GM06990 (cell line): Measurements from ENCODE around the gene CNOT6.

ENCODE experiments used
- DNase-seq: peaks from one replicate; pipeline ENCODE4 v3.0.0-alpha.2; 2011; ENCODE audit not compliant: insufficient read length; ENCODE audit errors: extremely low read depth
- H3K27me3 ChIP-seq: replicated peaks from 2 replicates; pipeline ENCODE4 v1.6.0; 2011; ENCODE audit warnings: low read length; ENCODE audit not compliant: control insufficient read depth, insufficient read depth
- H3K36me3 ChIP-seq: 2 replicates; pipeline ENCODE4 v1.5.1; 2011; ENCODE audit warnings: low read length; ENCODE audit not compliant: control insufficient read depth, insufficient read depth
- H3K4me3 ChIP-seq: replicated peaks from 2 replicates; pipeline ENCODE4 v1.5.1; 2011; ENCODE audit warnings: low read depth, mild to moderate bottlenecking, control low read depth, low read length
- TF ChIP-seq, protein P1 (sequence below): IDR thresholded peaks from 2 replicates; pipeline ENCODE4 v1.5.1; 2011; ENCODE audit warnings: low read length, control low read depth, mild to moderate bottlenecking, inconsistent platforms; ENCODE audit not compliant: insufficient read depth, poor library complexity, severe bottlenecking

The CNOT6 gene

DNA sequence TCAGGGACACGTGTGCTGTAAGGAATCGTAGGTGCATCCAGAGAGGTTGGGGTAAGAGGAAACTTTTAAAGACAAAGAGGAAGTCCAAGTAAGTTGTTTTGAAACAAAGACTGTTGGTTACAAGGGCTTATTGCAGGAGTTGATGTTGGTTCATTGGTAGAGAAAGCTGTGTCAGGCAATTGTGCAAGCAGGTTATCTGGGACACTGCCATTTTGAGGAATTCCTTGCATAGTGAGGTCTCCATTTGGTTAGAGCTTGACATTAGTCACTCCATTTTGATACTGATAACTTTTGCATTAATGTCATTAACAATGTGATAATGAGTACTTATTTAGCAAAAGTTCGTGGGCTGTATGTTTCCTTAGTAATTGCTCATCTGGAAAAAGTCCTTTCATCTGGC, 24.9 kb downstream of the CNOT6 start:
- TF ChIP-seq, protein P1, sequence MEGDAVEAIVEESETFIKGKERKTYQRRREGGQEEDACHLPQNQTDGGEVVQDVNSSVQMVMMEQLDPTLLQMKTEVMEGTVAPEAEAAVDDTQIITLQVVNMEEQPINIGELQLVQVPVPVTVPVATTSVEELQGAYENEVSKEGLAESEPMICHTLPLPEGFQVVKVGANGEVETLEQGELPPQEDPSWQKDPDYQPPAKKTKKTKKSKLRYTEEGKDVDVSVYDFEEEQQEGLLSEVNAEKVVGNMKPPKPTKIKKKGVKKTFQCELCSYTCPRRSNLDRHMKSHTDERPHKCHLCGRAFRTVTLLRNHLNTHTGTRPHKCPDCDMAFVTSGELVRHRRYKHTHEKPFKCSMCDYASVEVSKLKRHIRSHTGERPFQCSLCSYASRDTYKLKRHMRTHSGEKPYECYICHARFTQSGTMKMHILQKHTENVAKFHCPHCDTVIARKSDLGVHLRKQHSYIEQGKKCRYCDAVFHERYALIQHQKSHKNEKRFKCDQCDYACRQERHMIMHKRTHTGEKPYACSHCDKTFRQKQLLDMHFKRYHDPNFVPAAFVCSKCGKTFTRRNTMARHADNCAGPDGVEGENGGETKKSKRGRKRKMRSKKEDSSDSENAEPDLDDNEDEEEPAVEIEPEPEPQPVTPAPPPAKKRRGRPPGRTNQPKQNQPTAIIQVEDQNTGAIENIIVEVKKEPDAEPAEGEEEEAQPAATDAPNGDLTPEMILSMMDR: no peak
- H3K4me3 ChIP-seq: no peak overlapping the region
- no peak for DNase-seq
- H3K36me3 ChIP-seq: no peaks in the 10 kb centered on the region; the same call in 1 of the 2 replicates
- H3K27me3 ChIP-seq: no peaks in the 10 kb centered on the region

DNA sequence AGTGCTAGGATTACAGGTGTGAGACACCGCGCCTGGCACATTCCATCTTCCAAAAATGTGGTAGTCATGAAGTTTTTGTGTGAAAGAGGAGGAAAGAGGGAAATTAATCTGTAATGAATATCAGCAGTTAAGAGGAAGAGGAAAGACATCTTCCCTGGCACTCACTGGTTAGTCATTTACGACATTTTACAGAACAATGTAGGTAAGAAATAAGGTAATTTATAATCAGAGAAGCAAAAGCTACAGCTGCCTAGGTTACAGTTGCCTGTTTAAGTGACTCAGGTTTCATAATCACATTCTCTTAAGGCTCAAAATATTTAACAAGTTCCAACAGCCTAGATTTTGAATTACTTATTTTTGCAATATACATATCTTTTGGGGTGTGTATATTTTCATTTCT, 26.9 kb downstream of the CNOT6 start:
- DNase-seq: no peak
- no peak overlapping the region for H3K4me3 ChIP-seq
- no peaks in the 10 kb centered on the region; the same call in 1 of the 2 replicates for H3K36me3 ChIP-seq
- no peaks in the 10 kb centered on the region for H3K27me3 ChIP-seq
- TF ChIP-seq, protein P1: no peak

GRCh38 chr5:180521591-180521990, 27.4 kb downstream of the CNOT6 start:
- Histone ChIP-seq H3K27me3 (no peaks in the 10 kb centered on the region), H3K4me3 (no peak overlapping the region), H3K36me3 (no peaks in the 10 kb centered on the region; the same call in 1 of the 2 replicates)
- TF ChIP-seq, protein P1: no peak
- no peak for DNase-seq

DNA sequence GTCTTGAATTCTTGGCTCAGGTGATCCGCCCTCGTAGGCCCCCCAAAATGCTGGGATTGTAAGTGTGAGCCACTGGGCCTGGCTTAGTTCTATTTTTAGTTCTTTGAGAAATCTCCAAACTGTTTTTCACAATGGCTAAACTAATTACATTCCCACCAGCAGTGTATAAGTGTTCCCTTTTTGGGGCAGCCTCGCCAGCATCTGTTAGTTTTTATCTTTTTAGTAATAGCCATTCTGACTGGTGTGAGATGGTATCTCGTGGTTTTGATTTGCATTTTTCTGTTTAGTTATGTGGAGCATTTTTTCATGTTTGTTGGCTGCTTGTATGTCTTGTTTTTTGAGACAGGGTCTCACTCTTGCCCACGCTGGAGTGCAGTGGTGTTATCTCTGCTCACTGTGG, 28.2 kb downstream of the CNOT6 start:
- no peak overlapping the region for H3K4me3 ChIP-seq
- TF ChIP-seq, protein P1: no peak
- no peak for DNase-seq
- no peaks in the 10 kb centered on the region for H3K27me3 ChIP-seq
- no peaks in the 10 kb centered on the region for H3K36me3 ChIP-seq

DNA sequence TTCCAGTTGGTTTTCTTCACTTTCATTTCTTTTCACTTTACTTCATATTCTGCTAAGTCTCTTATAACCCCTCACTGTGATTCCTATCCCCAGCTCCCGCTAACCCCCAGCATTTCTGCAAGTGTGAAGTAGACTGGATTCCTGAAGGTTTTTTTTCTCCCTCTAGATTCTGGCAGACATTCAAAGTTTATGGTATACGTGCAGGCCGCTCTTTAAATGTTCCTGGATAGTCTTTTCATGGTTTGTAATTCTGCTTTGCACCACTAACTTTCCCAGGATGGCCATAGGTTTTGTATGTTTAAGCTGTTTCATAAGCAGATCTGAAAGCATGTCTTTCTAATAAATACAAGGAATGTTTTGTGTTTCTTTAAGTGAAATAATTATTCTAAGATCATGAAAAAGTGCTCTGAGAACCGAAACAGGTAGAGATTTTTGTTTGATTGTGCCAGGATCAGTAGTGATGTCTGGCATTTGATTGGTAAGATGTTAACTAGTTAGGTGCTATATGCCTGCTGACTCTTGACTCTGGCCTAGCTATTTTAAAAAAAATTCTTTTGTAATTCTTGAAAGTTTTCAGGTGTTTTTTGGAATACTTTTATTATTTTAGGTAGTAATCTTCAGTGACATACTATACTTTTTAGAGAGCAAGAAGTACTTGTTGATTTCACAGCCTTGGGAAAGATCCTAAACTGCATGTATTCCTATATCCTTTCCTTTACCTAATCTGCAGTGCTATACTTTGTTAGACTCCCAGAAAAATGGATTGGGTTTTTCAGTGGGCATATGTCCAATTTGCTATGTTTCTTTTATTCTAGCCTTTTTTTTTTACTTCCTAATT, 29.7 kb downstream of the CNOT6 start:
- Histone ChIP-seq H3K27me3 (no peaks in the 10 kb centered on the region), H3K4me3 (no peak overlapping the region), H3K36me3 (no peaks in the 10 kb centered on the region; the same call in 1 of the 2 replicates)
- DNase-seq: no peak
- TF ChIP-seq, protein P1: no peak
